GM23338 (cell line): Measurements from ENCODE around the gene LRRC30.

Experiments used
- CREB1 ChIP-seq: fragments of 250-450 bp; sonication (Bioruptor Pico); IDR thresholded peaks from 2 replicates; pipeline ENCODE4 v1.5.0; 2020; ENCODE audit warnings: low read depth, mild to moderate bottlenecking, moderate library complexity
- CTCF ChIP-seq, 2 experiments: fragments of 200-600 bp in 1 of 2; sonication (generic) in 1 of 2; conservative IDR thresholded peaks; 2 replicates each; pipeline versions ENCODE4 v1.5.1 to v1.6.1; 2016 to 2017; ENCODE audit warnings: antibody characterized with exemption in 2 of 2, low read depth in 2 of 2, mild to moderate bottlenecking in 2 of 2, moderate library complexity in 1 of 2
- EZH2 ChIP-seq: fragments of 200-600 bp; sonication (generic); IDR thresholded peaks from one replicate; pipeline ENCODE4 v1.8.0; 2017; ENCODE audit warnings: antibody characterized with exemption, mild to moderate bottlenecking, low read depth; ENCODE audit not compliant: unreplicated experiment
- EZH2phosphoT487 ChIP-seq: fragments of 200-600 bp; sonication (generic); IDR thresholded peaks from one replicate; pipeline ENCODE4 v1.8.1; 2018; ENCODE audit warnings: antibody characterized with exemption; ENCODE audit not compliant: unreplicated experiment
- POLR2AphosphoS5 ChIP-seq: IDR thresholded peaks from 2 replicates; pipeline ENCODE4 v1.6.1; 2016; ENCODE audit warnings: antibody characterized with exemption, low read depth
- ZNF331 ChIP-seq: fragments of 250-450 bp; sonication (Bioruptor Pico); IDR thresholded peaks from 2 replicates; pipeline ENCODE4 v1.5.0; 2020; ENCODE audit warnings: low read depth, mild to moderate bottlenecking, moderate library complexity
- TF ChIP-seq, protein P1 (sequence below): IDR thresholded peaks from one replicate; pipeline ENCODE4 v1.6.1; 2018; ENCODE audit warnings: antibody characterized with exemption; ENCODE audit not compliant: unreplicated experiment

DNA sequence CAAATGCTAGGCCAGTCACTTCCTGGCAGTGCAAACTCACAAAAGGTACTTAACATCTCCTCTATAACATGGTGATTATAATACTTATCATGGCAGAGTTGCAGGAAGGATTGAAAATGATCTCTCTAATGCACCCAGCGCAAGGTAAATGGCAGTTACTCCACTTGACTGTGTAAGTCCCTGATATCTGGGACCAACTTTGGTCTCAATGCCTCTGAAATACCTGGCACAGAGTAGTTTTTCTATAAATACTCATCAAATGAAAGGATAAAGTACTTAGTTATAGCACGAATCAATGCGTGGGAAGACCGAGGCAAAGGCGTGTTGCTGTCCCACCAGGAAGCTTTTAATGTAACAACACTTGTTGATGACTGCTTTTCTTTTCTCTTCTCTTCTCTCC is 24.8 kb downstream of the LRRC30 start:
- TF ChIP-seq CTCF (conservative IDR thresholded peaks at IDR 0.05; ENCODE audit: low read depth in 2 of 2) (no peak), POLR2AphosphoS5 (no peak), EZH2phosphoT487 (no peak), EZH2 (no peak), ZNF331 (no peak), CREB1 (no peak)
- TF ChIP-seq, protein P1, sequence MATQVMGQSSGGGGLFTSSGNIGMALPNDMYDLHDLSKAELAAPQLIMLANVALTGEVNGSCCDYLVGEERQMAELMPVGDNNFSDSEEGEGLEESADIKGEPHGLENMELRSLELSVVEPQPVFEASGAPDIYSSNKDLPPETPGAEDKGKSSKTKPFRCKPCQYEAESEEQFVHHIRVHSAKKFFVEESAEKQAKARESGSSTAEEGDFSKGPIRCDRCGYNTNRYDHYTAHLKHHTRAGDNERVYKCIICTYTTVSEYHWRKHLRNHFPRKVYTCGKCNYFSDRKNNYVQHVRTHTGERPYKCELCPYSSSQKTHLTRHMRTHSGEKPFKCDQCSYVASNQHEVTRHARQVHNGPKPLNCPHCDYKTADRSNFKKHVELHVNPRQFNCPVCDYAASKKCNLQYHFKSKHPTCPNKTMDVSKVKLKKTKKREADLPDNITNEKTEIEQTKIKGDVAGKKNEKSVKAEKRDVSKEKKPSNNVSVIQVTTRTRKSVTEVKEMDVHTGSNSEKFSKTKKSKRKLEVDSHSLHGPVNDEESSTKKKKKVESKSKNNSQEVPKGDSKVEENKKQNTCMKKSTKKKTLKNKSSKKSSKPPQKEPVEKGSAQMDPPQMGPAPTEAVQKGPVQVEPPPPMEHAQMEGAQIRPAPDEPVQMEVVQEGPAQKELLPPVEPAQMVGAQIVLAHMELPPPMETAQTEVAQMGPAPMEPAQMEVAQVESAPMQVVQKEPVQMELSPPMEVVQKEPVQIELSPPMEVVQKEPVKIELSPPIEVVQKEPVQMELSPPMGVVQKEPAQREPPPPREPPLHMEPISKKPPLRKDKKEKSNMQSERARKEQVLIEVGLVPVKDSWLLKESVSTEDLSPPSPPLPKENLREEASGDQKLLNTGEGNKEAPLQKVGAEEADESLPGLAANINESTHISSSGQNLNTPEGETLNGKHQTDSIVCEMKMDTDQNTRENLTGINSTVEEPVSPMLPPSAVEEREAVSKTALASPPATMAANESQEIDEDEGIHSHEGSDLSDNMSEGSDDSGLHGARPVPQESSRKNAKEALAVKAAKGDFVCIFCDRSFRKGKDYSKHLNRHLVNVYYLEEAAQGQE, result no peak
